Osteocyte (in vitro differentiated cells): ENCODE results near the gene UBTD1. TPM values are rescaled to one million over a fixed set of nuclear protein-coding genes. Genes with fewer than 3 reads are reported as not detected.

Experiments used
- DNase-seq: peaks from one replicate; pipeline ENCODE4 v3.0.0; 2021; ENCODE audit warnings: mixed read lengths; ENCODE audit not compliant: unreplicated experiment; ENCODE audit errors: extremely low spot score
- H3K27ac Mint-ChIP-seq: one replicate; pipeline ENCODE4 v1.8.0; 2021; ENCODE audit warnings: mild to moderate bottlenecking, mixed read lengths; ENCODE audit not compliant: unreplicated experiment
- H3K27me3 Mint-ChIP-seq: one replicate; pipeline ENCODE4 v1.8.0; 2021; ENCODE audit warnings: mixed read lengths; ENCODE audit not compliant: unreplicated experiment
- H3K36me3 Mint-ChIP-seq: one replicate; pipeline ENCODE4 v1.8.0; 2021; ENCODE audit warnings: mixed read lengths; ENCODE audit not compliant: unreplicated experiment
- H3K4me1 Mint-ChIP-seq: one replicate; pipeline ENCODE4 v1.8.0; 2021; ENCODE audit warnings: mixed read lengths; ENCODE audit not compliant: unreplicated experiment
- H3K4me3 Mint-ChIP-seq: one replicate; pipeline ENCODE4 v1.8.0; 2021; ENCODE audit warnings: mild to moderate bottlenecking, moderate library complexity, mixed read lengths; ENCODE audit not compliant: unreplicated experiment
- H3K9me3 Mint-ChIP-seq: one replicate; pipeline ENCODE4 v1.8.0; 2021; ENCODE audit warnings: mixed read lengths; ENCODE audit not compliant: unreplicated experiment
- CTCF ChIP-seq: fragments of 200-600 bp; sonication (generic); IDR thresholded peaks from 2 replicates; pipeline ENCODE4 v1.5.0; 2021; ENCODE audit warnings: antibody characterized with exemption, mild to moderate bottlenecking, moderate library complexity
- total RNA-seq: library from RNA; stranded (reverse); gene quantifications from 2 replicates; pipeline ENCODE4 v1.2.1, GENCODE V29; 2021

Gene UBTD1
- total RNA-seq, 1 donor from 2014 or later = 25.6 TPM

DNA sequence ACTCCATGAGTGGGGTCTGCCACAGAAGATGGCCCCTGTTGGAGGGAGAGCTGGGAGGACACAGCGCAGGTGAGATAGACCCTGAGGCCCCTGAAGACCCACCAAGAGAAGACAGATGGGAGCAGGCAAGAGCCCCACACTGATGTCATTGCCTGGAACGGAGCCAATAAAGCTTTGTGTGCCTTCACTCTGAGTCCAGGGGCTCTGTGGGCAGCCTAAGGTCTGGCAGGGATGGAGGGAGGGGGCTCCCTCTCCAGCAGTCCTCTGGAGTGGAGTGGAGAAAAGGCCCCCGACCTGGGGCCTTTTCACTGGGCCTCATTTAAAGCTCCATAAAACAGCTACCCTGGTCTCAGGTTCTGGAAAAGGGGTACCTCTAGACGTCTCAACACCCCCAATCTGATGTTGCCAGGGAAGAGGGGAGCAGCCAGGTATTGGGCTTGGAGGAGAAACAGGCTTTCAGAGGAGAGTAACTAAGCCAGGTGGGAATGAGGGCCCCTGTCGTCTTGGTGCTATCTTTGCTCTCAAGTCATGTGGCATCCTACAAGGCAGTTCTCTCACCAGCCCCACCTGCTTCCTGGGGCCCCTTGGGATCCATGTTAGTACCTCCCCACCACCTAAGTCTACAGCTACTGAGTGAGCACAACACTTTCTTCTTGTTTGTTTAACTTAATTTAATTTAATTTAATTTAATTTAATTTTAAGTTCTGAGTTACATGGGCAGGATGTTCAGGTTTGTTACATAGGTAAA lies 92.2 kb downstream of the UBTD1 start:
- Mint-ChIP-seq H3K4me3 (no peak overlapping the region), H3K4me1 (peaks cover 16% of the 10 kb centered on the region), H3K27ac (no peak overlapping the region), H3K36me3 (no peaks in the 10 kb centered on the region), H3K27me3 (no peaks in the 10 kb centered on the region), H3K9me3 (no peaks in the 10 kb centered on the region)
- no peak for TF ChIP-seq CTCF
- no peak for DNase-seq

- H3K4me3 Mint-ChIP-seq = no peak overlapping the region
- H3K27me3 Mint-ChIP-seq = no peaks in the 10 kb centered on the region
- no peaks in the 10 kb centered on the region for H3K9me3 Mint-ChIP-seq
- H3K27ac Mint-ChIP-seq = peak overlapping the region; percentile 21
- DNase-seq = no peak
- H3K4me1 Mint-ChIP-seq = peaks cover 36% of the 10 kb centered on the region
- no peak for TF ChIP-seq CTCF
- H3K36me3 Mint-ChIP-seq = no peaks in the 10 kb centered on the region
Measured at GRCh38 chr10:97593421-97593820, 94.7 kb downstream of the UBTD1 start.

DNA sequence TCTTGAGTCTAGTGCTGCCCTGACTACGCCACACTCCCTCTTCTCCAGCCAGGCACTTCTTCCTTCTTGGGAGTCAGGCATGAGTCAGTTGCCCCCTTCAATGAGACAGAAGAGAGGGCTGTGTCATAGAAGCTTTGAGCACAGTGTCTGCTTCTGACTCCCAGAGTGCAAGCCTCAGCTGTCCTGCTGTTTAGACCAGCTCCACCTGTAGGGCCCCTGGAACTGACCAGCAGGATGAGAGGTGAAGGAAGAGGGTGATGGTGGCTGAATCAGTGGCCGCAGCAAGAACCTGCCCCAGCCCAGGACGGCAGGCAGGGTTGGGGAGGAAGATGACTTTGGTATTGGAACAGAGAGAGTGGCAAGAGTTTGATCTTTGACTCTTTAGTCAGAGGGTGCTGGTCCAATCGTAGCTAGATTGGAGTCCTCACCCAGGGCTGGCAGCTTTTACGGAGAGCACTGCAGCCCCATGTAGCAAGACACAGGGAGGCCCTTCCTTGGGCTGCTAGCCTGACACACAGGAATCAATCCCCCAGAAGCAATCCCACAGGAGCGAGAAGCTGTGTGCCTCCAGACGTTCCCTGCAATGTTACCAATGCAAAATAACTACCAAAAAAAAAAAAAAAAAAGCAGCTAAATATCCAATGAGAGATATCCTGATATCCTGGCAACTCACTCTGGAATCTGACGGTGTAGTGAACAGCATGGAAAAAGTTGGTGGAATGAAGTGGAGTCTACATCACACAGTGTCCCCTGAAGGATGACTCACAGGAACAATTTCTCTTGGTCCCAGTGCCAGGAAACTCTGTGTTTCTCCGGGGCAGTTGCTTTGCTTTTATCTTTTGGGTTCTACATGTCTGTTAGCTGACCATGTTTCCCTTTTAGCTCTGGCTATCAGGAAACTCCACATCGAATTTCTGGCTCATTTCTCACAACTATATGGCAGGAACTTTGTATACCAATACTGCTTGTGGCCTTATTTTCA lies 97.7 kb downstream of the UBTD1 start:
- Mint-ChIP-seq H3K36me3 (no peaks in the 10 kb centered on the region), H3K9me3 (no peaks in the 10 kb centered on the region), H3K4me1 (peaks cover 34% of the 10 kb centered on the region), H3K4me3 (no peak overlapping the region), H3K27me3 (no peaks in the 10 kb centered on the region), H3K27ac (peak overlapping the region; percentile 91)
- no peak for DNase-seq
- TF ChIP-seq CTCF = no peak

DNA sequence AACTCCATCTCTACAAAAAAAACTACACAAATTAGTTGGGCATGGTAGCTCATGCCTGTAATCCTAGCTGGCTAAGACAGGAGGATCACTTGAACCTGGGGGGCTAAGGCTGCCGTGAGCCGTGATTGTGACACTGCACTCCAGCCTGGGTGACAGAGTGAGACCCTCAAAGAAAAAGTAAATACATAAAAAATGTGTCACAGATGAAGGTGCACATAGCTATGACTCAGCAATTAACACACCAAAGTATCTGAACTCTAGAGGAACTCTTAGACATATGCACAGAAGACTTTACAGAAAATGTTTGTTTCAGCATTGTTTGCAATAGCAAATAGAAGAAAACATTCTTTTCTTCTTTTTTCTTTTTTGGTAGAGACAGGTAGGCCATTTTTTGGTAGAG lies 99.1 kb downstream of the UBTD1 start:
- no peaks in the 10 kb centered on the region for H3K36me3 Mint-ChIP-seq
- peak overlapping the region; percentile 91 for H3K27ac Mint-ChIP-seq
- no peak for DNase-seq
- peaks cover 36% of the 10 kb centered on the region for H3K4me1 Mint-ChIP-seq
- no peak for TF ChIP-seq CTCF
- no peak overlapping the region for H3K4me3 Mint-ChIP-seq
- H3K27me3 Mint-ChIP-seq = no peaks in the 10 kb centered on the region
- H3K9me3 Mint-ChIP-seq = no peaks in the 10 kb centered on the region
